Stimulated activated CD8-positive, alpha-beta memory T cell treated with anti-CD3 and anti-CD28 coated beads, Interleukin-4, amount 100 ng/mL, for 24 hours (primary cell): ENCODE data around the gene ATP13A5.

Source experiments
- DNase-seq: peaks from one replicate; pipeline ENCODE4 v3.0.0-alpha.2; 2020; ENCODE audit warnings: low read depth

ATP13A5 gene

DNA sequence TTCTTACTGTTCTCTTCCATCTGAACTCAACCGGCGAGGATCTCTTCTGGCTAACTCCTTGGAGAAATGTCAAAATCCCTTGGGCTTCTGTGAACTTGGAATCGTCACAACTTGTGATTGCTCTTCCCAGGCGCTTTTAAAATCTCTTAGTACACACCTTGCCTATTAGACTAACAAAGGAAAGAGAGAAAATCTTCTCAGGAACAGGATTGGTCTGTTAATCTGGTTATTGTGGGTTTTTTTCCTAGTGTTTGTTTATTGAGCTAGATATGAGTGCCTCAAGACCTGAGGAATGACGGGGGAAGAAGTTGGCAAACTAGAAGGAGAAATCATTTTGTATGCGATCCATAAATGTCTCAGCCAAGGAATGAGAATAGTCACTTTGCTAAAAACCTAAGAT is at the start of gene ATP13A5:
TSS of gene ATP13A5 (minus strand) at position 48 of the 400 bp plus-strand sequence. CDS start at position 20, 28 bp downstream.
- DNase-seq, result no peak

- no peak for DNase-seq
These were observed 40.2 kb upstream of the ATP13A5 start for GRCh38 chr3:193418576-193419373.

DNA sequence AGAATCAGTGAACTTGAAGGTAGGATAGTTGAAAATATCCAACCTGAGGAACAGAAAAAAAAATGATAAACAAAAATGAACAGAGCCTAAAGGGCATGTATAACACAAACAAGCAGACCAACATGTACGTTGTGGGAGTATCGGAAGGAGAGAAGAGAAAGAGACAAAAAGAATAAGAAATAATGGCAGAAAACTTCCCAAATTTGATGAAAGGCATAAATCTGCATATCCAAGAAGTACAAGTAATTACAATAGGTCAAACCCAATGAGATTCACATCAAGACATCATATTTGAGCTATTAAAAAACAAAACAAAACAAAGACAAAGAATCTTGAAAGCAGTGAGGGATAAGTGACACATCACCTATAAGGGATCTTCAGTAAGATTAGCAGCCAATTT is 38.1 kb upstream of the ATP13A5 start:
- DNase-seq, result no peak

DNA sequence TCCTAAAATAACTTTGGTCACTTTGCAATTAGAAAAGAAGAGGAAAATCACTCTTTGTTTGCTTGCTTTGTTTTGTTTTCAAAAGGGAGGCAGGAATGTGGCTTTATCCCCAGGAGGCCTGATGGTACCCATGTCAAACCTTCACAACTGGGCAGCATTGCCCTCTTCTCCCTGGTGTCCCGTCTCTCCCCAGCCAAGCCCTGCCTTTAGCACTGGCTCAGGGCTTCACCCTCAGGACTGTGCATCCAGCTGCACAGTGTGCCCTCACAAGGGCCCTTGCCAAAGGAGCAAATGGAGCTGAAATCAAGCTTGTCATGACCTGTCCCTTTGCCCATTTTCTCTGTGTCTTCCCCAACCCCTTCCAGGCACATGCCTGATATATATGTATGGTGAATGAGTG is 29.1 kb upstream of the ATP13A5 start:
- no peak for DNase-seq

DNA sequence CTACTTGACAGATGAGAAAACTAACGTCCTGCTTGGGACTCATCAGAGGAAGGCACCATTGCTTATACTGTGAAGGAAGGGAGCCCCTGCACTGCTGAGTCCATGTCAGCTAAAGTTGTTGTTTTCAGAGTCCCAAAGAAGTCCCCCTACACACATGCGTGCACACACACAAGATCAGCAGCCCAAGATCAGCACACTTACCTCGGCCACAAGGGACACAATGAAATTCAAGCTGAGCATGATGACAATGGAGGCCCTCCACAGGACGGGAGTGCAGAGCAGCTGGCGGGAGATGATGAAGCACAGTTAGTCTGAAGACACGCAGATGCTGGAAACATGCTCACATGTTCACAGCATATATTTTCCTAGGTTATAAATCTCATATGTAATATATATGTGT is 28.6 kb upstream of the ATP13A5 start:
- DNase-seq, result no peak

- no peak for DNase-seq
These were observed 24.8 kb upstream of the ATP13A5 start for GRCh38 chr3:193403307-193403706.

GRCh38 chr3:193400304-193400703 is 21.8 kb upstream of the ATP13A5 start:
- DNase-seq, result no peak

GRCh38 chr3:193396451-193397244 is 18.1 kb upstream of the ATP13A5 start:
- no peak for DNase-seq

- no peak for DNase-seq
These were observed 13.3 kb upstream of the ATP13A5 start for GRCh38 chr3:193391902-193392301.

DNA sequence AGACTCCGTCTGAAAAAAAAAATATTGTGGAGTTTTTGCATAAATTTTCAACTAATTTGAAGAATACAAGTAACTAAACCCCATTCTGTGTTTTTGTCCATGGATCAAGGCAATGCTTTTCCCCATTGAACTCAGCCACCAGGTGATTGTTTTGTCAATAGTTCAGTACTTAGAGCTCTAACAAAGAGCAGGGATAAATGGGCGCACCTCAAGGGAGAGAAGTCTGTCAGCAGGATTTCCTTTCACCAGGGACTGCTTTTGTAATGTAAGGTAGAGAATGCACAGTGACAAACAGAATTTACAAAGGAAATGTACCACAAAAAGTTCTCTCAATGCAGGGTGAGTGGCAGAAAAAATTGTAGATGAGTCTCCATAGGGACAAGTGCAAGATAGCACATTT is 10.8 kb upstream of the ATP13A5 start:
- no peak for DNase-seq

GRCh38 chr3:193388361-193388760 is 9.8 kb upstream of the ATP13A5 start:
- DNase-seq, result no peak

GRCh38 chr3:193387596-193387995 is 9.0 kb upstream of the ATP13A5 start:
- no peak for DNase-seq

- DNase-seq, result no peak
These were observed 962 bp downstream of the ATP13A5 start for GRCh38 chr3:193377591-193377990.

GRCh38 chr3:193375614-193376013 is 2.9 kb downstream of the ATP13A5 start:
- no peak for DNase-seq

DNA sequence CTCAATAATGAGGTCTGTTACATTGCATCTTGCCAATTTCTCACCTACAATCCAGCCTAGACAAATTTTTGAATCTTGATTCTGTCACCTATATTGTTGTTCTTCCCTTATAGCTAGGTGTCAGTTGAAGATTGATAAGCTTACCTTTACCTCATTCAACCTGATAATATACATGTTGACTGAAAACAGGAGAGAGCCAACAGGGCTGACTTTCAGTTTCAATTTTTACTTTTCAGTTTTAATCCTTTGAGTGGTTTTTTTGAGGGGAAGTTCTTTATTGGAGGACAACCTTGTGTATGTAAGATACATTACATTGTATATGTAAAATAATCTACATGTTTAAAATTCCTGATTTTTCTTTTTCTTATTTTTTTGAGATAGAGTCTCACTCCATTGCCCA is 5.8 kb downstream of the ATP13A5 start:
- no peak for DNase-seq

- no peak for DNase-seq
These were observed 10.7 kb downstream of the ATP13A5 start for GRCh38 chr3:193367868-193368267.

DNA sequence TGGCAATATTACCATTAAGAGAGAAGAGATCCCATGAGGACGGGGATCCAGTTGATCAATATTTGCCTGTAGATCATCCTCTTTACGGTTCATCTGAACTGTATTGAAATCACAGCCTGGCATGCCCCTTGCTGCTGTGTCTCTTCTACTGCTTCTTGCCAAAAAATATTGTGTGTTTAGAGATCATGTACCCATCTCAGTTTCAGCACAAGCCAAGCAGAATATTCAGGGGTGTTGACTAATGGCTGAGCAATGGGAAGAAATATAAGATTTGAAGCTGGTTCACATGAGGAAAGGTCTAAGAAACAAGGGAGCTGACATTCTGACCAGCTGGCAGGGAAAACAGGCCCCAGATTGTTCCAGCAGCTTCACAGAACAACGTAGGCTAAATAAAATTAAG is 21.3 kb downstream of the ATP13A5 start:
- no peak for DNase-seq

- no peak for DNase-seq
These were observed 24.1 kb downstream of the ATP13A5 start for GRCh38 chr3:193354423-193354822.

- DNase-seq, result no peak
These were observed 27.8 kb downstream of the ATP13A5 start for GRCh38 chr3:193350744-193351143.

DNA sequence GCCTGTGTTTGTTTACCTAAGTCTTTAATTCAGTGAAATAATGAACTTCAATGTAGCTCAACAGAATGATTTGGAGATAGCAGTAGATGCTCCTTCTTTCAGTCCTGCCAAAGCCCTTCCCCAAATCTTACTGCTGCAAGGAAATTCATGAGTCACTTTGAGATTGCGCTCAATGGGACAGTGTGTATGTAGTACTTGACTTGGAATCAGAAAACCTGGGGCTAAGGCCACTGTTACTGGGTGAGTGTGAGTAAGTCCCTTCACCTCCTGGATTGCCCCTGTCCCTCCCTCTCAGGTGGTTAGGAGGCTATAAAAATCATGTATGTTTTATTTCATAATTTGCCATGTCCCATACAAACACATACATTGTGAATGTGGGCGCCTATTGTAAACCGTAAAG is 29.9 kb downstream of the ATP13A5 start:
- DNase-seq, result no peak

DNA sequence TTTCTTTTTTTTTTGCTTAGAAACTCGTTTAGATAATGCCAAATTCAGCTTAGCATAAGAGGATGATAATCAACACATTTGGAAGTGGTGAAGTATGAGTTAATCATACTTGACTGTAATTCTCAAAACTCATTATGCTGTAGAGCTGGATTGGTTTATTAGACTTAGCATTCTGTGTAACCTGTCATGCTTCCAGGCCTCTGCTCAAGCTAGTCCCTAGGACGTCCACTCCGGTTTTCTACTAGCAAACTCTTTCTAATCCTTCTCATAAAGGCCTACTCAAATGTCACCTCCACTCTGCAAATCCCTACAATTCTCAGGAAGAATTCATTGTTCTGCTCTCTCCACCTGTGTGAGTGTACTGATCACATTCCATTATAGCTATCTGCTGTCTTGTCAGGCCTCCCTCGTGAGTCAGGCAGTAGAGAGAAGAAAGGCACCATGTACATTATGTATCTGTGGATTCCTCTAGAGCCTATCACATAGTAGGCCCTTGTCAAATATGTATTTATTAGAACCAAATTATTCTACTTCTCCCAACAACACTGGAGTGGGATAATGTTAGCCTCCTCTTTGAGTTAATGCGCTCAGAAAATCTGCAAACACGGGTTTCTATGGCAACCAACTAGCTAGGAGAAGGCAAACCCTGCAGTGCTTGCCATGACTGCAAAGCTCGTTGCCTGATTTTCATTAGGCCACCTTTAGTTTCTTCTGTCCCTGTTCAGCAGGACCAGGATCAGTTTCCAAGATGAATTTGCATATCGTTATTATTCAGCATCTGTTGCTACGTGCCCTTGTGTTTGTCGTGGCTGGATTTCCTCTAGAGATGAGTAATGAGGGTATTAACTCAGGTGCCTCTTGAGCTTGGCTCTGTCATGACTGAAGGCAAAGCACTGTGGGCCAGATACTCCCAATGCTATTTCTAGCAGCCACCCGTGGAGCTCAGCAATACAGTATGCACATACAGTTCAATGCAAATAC is 30.7 kb downstream of the ATP13A5 start:
- no peak for DNase-seq

DNA sequence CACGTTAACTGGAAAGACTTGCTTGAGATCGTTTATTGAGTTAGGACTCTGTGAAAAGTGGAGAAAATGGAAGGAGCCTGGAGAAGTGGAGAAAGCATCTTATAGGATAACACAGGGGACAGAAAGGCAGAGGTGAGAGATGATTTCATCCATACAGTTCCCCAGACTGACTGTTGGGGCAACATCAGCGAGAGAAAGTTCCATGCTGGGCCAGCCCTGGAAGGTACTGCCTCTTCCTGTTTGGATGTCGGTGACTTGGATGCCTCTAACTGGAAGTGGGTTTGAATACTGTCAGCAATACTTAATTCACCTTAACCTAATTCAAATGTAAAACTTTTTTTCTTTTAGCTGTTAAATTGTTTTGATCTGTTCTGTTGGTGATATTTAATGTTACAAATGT is 32.3 kb downstream of the ATP13A5 start:
- no peak for DNase-seq
